22Rv1 (cell line): Measurements from ENCODE around the gene FAM47E.
"Not testable (repeated sequence)": the region's sequence is repeated elsewhere in the genome, so short reads cannot be mapped to it uniquely, and the experiment has no call there.

Source experiments
- H3K27ac ChIP-seq: fragments of 450-650 bp; 2 replicates; pipeline ENCODE4 v1.5.1; 2017
- ZFX ChIP-seq: fragments of 450-650 bp; IDR thresholded peaks from 2 replicates; pipeline ENCODE4 v1.6.1; 2017; ENCODE audit warnings: antibody characterized with exemption, borderline replicate concordance
- TF ChIP-seq, protein P1 (sequence below): fragments of 450-650 bp; IDR thresholded peaks from 2 replicates; pipeline ENCODE4 v1.5.1; 2017; ENCODE audit warnings: mild to moderate bottlenecking

Gene FAM47E

DNA sequence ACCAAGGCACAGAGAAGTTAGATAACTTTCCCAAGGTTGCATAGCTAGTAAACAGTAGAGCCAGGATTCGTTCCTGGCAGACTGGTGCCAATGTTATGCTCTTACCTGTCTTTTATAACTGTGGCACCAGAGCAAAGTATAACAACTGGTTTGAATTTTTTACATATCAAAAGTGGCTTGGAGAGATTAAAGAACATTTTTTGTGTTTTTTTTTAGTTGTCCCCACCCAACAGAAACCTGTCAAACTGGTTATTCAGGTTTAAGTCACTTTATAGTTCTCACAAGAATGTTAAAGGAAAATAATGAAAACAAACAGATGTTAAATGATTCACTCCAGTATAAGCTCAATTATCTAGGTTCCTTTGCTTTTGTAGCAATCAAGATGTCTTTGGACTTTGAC lies 15.6 kb upstream of the FAM47E start:
- H3K27ac ChIP-seq: peak overlapping the region; percentile 93
- no peak for TF ChIP-seq ZFX
- TF ChIP-seq, protein P1, sequence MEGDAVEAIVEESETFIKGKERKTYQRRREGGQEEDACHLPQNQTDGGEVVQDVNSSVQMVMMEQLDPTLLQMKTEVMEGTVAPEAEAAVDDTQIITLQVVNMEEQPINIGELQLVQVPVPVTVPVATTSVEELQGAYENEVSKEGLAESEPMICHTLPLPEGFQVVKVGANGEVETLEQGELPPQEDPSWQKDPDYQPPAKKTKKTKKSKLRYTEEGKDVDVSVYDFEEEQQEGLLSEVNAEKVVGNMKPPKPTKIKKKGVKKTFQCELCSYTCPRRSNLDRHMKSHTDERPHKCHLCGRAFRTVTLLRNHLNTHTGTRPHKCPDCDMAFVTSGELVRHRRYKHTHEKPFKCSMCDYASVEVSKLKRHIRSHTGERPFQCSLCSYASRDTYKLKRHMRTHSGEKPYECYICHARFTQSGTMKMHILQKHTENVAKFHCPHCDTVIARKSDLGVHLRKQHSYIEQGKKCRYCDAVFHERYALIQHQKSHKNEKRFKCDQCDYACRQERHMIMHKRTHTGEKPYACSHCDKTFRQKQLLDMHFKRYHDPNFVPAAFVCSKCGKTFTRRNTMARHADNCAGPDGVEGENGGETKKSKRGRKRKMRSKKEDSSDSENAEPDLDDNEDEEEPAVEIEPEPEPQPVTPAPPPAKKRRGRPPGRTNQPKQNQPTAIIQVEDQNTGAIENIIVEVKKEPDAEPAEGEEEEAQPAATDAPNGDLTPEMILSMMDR: no peak

DNA sequence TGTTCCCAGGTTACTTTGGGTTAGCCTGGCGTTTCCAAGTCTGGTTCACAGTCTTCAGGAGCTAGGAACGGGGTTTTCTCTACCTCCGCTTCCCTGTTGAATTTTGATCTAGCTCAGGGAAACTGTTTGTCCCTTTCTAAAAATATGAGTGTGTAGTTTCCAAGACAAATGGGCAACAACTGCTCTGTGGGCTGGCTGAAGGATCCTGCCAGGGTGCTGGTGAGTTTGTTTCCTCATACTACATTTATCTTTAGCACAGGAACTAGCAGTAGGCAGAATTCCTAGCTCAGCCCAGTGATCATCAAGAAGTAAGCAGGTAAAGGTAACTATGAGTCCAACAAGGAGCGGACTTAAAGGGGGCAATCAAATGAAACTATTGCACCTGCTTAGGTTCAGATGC lies 13.3 kb upstream of the FAM47E start:
- TF ChIP-seq, protein P1: no peak
- no peak for TF ChIP-seq ZFX

DNA sequence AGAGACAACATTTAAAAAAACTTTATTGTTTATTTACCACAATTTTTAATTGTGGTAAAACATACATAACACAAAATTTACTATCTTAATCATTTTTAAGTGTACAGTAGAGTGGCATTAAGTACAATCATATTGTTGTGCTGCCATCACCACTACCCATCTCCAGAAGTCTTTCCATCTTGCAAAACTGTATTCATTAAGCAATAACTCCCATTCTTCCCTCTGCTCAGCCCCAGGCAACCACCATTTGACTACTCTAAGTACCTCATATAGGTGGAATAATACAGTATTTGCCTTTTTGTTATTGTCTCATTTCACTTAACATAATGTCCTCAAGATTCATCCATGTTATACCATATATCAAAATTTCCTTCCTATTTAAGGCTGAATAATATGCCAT lies 12.8 kb upstream of the FAM47E start:
- 0 out of 2 replicates have a peak overlapping the region, but pooled peaks have one; percentile 25 for H3K27ac ChIP-seq
- TF ChIP-seq ZFX: no peak
- TF ChIP-seq, protein P1: no peak

More for the DNA sequence above, 13.3 kb upstream of the FAM47E start:
- peak overlapping the region; percentile 25; the same call in 1 of the 2 replicates for H3K27ac ChIP-seq

DNA sequence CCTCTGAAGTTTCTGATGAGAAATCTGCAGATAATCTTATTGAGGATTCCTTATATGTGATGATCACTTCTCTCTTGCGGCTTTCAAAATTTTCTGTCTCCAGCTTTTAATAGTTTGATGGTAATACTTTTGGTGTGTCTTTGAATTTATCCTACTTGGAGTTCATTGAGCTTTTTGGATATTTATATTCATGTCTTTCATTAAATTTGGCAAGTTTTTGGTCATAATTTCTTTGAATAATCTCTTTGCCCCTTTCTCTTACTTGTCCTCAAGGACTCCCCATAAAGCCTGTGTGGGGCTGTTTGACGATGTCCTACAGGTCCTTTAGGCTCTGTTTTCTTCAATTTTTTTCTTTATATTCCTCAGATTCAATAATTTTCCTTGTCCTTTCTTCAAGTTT lies 11.3 kb upstream of the FAM47E start:
- H3K27ac ChIP-seq: no peak overlapping the region

DNA sequence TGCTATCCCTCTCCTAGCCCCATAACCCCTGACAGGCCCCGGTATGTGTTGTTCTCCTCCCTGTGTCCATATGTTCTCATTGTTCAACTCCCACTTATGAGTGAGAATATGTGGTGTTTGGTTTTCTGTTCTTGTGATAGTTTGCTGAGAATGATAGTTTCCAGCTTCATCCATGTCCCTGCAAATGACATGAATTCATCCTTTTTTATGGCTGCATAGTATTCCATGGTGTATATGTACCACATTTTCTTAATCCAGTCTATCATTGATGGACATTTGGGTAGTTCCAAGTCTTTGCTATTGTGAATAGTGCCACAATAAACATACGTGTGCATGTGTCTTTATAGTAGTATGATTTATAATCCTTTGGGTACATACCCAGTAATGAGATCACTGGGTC lies 7.6 kb upstream of the FAM47E start:
- H3K27ac ChIP-seq: not testable (repeated sequence)

More for the DNA sequence above, 11.3 kb upstream of the FAM47E start:
- TF ChIP-seq ZFX: no peak
- TF ChIP-seq, protein P1: no peak

DNA sequence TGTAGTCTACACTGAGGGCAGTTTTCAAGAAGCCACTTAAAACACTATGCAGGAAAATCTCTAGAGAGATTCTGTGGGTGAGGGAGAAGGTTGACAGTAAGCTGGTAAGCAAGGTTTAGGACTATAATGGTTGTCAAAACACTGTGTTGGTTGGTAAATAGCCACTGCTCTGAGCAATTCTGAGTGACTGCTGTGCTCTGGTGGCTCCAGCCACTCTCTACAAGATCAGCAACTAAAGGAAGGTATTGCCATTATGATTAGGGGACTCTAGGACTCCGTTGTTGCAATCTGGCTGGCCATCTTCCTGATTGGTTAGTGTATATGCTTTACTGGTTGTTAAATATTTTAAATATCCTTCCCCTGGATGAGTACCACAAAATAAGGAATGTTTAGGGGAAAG lies 5.5 kb upstream of the FAM47E start:
- H3K27ac ChIP-seq: no peak overlapping the region
- no peak for TF ChIP-seq ZFX
- TF ChIP-seq, protein P1: 0 out of 2 replicates have a peak, but pooled peaks have one; percentile 4

DNA sequence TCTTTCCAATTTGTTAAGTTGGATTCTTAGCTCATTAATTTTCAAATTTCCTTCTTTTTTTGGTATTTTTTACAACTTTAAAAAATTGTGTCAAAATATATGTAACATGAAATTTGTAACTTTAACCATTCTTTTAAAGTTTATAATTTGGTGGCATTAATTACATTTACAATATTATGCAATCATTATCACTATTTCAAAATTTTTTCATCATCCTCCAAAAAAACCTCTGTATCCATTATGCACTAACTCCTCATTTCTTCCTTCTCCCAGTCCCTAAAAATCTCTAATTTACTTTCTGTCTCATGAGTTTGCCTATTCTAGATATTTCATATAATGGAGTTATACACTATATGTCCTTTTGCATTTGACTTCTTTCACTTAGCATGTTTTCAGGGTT lies 4.7 kb upstream of the FAM47E start:
- TF ChIP-seq ZFX: no peak
- TF ChIP-seq, protein P1: no peak
- H3K27ac ChIP-seq: no peak overlapping the region

DNA sequence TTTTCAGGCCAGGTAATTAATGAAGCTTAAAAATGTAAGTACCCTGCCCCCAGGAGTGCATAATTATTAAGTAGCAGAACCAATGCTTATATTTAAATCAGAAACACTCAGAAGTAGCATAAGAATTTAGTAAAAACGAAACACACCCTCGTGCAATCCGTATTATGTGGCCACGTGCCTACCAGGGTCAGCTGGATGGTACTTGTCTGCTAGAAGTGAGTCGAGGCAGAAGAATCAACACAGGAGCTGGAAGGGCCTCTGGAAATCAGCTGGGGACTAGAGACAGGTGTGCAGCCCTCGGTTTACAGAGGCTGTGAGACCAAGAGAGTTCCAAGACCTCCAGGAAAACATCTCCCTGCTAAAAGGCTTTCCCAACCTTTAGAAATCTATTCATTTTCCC lies 559 bp upstream of the FAM47E start:
- H3K27ac ChIP-seq: peak overlapping the region; percentile 51
- TF ChIP-seq ZFX: no peak
- TF ChIP-seq, protein P1: no peak
